NCI-H82 treated with DMSO at 0.1 percent for 48 hours (cell line): ENCODE results near the gene ERVW-1.
"Not testable (repeated sequence)": the region's sequence is repeated elsewhere in the genome, so short reads cannot be mapped to it uniquely, and the experiment has no call there.

ENCODE experiments used
- DNase-seq: peaks from one replicate; lab custom pipeline; 2025; ENCODE audit not compliant: unreplicated experiment; lab: John Stamatoyannopoulos, UW

Gene ERVW-1, protein sequence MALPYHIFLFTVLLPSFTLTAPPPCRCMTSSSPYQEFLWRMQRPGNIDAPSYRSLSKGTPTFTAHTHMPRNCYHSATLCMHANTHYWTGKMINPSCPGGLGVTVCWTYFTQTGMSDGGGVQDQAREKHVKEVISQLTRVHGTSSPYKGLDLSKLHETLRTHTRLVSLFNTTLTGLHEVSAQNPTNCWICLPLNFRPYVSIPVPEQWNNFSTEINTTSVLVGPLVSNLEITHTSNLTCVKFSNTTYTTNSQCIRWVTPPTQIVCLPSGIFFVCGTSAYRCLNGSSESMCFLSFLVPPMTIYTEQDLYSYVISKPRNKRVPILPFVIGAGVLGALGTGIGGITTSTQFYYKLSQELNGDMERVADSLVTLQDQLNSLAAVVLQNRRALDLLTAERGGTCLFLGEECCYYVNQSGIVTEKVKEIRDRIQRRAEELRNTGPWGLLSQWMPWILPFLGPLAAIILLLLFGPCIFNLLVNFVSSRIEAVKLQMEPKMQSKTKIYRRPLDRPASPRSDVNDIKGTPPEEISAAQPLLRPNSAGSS

DNA sequence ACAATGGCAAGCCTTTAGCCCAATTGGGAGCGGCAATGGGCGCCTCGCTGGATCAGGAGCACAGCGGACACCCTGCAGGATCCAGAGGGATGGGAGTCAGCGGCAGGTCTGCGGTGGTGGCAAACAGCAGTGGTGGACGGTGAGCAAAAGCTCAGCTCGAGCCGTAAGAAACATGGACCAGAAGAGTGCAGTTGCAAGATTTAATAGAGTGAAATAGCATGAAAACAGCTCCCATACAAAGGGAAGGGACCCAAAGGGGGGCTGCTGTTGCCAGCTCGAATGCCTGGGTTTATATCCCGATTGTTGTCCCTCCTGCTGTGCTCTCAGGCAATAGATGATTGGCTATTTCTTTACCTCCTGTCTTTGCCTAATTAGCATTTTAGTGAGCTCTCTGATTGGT is at the start of gene ERVW-1:
Gene ERVW-1 (minus strand): TSS at position 266 of the 400 bp plus-strand sequence. CDS start 7,565 bp downstream, outside the sequence.
- DNase-seq = not testable (repeated sequence)

DNA sequence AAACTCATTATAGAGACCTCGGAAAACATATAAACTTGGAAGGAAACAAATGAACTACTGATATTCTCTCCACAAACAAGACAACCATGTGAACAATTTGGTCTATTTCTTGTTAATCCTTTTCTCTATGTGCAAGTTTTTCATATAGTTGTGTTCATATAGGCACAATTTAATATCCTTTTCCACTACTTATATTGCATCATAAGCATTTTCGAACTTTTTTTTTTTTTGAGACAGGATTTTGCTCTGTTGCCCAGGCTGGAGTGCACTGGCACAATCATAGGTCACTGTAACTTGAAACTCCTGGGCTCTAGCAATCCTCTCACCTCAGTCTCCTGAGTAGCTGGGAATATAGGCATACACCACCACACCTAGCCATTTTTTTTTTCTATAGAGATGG is 45.4 kb upstream of the ERVW-1 start:
- no peak for DNase-seq

DNA sequence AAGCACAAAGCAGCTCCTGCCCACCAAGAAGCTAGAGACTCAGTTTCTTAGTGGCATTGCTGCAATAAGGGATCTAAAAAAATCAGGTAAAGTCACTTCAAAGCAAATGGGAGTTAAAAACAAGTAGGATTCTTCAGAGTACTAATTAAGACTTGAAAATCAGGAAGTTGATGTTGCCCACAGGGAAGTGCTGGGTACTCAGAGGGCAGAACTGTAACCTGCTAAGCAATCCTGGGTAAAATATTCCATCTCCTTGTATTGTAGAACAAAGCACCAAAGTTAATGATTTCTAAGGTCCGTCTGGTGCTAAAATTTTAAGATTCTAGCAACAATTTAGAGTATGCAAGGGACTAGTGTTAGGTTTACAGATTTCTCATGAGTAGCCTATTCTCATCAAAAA is 42.3 kb upstream of the ERVW-1 start:
- DNase-seq = no peak

DNA sequence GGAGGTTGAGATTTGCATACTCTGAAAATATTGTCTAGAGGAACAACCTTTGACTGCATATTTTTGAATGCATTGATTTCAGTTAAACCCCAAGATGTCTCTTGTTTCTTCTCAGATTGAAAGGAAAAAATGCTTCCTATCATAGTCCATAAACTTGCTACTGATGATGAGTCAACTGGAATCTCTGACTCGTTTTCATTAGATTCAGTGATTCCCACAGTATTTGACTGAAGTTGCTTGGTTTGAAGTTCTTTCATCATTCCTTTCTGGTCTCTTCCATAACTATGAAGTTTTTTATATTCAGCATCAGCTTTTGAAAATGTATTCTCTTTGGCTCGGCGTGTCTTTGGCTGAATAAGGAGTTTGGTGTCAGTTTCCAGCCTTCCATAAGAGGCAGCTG is 39.9 kb upstream of the ERVW-1 start:
- no peak for DNase-seq

DNA sequence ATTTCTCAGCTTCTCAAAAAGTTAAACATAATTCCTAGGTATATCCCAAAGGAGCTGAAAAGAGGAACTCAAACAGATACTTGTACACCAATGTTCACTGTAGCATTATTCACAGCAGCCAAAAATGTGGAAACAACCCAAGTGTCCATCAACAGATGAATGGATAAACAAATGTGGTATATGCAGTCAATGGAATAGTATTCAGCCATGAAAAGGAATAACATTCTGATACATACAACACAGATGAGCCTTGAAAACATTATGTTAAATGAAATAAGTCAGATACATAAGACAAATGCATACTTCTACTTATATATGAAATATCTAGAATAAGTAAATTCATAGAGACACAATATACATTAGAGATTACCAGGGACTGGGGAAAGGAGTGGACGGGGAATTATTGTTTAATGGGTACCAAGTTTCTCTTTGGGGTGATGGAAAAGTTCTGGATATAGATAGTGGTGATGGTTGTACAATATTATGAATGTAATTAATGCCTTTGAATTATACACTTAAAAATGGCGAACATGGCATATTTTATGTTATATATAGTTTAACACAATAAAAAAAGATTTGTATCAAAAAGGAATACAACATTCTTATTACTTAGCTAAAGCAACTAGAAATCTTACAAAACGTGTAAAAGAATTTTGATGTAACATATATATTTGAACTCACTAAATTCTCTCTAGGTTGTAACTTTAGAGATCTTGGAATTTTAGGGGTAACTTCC is 35.6 kb upstream of the ERVW-1 start:
- DNase-seq = no peak

DNA sequence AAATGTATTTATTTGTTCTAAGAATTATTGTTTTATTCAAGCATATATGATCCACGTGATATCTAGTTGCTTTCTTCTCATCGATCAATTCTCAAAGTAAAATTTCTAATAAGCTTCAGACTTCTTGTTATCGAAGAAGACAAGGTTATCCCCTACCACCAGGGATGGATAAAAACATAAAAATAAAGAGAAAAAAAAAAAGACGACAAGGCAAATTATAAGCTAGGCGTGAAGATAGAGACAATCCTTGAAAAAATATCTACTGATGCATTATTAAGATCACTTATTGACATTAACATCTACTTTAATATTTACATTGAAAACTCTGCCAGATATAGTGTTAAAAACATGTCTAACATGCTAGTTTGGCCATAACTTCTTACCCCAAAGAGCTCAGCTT is 31.2 kb upstream of the ERVW-1 start:
- DNase-seq = no peak

DNA sequence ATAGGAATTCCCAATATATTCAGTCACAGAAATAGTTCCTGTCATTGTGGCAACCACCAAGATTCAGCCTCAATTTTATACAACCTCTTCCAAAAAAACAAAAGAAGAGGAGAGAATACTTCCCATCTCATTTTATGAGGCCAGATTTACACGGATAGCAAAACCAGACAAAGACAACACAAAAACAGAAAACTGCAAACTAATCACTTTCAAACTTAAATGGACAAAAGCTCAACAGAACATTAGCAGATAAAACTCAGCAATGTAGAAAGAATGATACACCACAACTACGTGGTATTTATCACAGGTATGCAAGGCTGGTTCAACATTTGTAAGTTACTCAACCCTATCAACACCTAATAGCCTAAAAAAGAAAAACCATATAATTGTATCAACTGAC is 28.6 kb upstream of the ERVW-1 start:
- no peak for DNase-seq

DNA sequence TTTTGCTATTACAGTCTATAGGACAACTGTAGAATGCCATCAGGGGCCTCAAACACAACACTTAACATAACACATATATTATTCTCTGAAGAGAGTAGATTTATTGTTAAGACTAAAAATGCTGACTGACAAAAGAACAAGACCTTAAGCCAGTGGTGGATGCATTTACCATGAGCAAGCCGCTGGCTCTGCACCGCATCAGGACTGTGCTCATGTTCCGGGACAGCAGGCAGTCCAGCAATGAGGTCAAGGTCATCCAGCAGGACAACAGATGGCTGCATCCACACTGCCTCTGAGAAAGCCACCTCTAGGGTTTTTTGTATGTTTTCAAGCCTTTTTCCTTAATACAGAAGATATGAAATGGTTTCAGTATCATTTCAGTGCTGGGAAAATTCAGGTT is 26.8 kb upstream of the ERVW-1 start:
- DNase-seq = no peak

DNA sequence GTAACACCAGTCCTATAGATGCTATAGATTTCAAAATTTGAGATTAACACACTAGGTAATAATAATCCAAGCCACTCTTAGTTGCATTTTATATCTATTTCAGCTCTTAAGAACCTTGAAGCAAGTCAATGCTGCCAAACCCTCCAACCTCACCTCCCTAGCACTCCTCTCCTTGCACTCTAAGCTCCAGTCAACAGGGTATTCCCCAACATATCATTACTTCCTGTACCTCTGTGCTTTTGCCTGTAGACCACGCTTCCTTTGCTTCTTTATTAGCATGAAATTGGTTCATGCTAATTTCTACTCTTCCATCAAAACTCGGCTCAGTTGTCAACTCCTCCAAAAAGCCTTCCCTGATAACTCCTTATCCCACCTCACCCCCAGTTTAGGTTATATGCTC is 26.0 kb upstream of the ERVW-1 start:
- no peak for DNase-seq

DNA sequence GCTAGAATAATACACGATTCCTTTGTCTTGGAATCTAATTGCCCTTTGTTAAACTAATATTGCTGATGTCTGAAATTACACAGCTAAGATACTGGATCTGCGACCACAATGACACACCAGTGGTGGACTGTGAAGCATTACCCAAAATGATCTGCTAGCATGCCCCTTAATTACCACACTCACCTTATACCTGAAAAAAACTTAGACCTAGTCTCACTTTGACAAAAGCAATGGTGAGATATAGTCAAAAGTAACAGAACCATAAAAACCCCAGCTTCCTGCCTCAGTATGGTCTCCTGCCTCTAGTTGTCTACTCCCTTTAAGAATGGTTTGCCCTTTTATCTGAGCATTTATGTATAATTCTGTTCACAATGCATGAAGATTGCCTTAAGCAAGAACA is 20.8 kb upstream of the ERVW-1 start:
- DNase-seq = no peak

DNA sequence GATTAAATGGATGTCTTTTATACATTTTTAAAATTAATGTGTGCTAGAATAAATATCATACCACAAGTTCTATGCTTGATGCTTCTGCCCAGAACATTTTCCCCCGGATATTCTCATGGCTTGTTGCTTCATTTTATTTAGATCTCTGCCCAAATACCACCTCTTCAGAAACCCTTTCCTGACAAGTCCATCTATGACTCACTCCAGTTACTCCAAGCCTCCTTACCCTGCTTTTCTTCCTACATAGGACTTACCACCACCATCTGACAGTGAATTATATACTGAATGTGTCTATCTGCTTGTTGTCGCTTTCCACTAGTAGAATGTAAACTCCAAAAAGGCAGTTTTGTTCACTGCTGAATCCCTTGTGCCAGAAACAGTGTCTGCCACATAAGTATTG is 19.1 kb upstream of the ERVW-1 start:
- no peak for DNase-seq

DNA sequence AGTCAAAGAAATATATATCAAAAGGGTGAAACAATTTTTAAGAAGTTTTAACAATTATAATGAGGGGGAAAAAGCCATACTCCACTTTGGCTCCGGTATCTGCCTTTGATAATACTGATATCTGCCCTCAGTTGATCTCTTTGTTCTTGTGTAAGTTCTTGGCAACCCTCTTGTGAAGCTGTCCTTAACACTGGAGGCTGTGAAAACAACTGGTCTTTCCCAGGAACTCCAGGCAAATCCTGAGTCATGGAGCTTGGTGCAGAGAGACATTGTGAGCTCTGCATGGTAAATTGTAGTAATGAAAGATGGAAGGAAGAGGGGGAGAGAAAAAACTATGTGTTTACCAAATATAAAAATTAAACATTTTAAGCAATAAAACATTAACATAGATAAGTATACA is 11.9 kb upstream of the ERVW-1 start:
- DNase-seq = no peak

DNA sequence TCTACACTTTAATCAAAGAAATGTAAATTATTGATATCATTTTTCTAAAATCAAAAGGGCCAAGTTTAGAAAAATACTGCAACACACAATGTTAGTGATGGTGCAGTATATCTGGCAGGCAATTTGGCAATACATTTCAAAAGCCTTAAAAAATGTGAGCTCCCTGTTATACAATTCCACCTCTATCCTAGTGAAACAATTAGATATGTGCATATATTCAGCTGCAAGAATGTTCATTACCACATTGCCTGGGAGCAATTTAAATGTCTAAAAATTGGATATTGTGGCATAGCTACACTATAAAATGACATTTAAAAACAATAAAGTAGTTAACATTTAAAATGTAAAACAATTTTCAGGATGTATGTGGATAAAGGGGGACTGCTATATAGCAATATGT is 10.1 kb upstream of the ERVW-1 start:
- DNase-seq = no peak

DNA sequence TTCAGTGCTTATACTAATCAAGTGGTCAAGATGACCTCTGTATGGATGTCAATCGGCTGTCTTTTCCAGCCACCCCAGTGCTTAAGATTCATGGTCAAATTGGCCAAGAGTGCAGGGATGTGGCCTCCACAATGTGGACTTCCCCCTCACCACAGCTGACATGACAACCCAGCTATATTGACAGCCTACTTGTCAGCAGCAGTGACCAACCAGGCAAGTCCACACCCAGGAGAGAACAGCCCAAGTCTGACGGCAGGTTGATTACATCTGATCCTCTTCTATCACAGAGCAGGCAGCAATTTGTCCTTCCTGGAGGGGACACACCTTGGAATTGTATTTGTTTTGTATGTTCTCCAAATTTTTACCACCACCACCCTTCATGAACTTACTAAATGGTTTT is 8.2 kb upstream of the ERVW-1 start:
- no peak for DNase-seq

DNA sequence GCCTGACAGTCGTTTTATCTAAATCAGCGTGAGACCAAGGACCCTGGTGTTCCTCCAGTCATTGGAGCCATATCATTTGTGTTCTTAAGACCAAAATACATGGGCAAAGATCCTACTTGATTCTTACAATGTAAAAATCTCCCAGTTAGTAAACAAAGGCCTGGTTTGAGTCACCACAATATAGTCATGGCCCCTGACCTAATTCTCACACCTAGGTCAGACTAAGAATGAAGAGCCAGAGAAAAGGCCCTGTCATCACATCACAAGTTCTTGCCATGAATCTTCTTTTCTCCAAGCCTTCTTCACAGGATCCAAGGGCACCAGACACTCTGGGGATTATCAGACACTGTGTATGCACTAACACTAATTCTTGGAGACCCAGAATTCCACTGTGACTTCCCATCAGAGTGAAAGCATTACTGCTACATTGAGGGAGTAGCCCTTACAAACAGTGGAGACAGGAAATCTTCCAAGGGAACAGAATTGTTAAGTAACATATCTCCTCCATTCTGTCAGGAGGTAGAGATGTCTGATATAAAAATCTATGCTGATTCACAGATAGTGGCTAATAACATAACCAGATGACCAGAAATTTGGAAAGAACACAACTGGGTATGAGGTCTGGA is 7.6 kb upstream of the ERVW-1 start:
- no peak for DNase-seq

DNA sequence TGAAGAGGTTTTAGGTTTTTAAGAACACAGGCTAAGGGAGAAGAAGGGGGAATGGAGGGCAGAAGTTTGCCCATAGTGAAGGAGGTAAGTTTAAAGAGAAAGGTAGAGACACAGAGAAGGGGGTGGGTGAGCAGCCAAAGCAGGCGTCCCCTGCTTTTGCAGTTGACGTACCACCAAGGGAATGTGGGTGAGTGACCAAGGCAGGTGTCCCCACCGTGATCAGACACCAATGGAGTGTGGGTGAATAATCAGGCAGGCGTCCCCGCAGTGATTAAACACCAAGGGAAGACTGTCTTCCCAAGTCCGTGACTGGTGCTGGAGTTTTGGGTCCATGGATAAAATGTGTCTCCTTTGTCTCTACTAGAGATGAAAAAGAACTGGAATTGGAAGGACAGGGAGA is 6.5 kb upstream of the ERVW-1 start:
- DNase-seq = not testable (repeated sequence)

DNA sequence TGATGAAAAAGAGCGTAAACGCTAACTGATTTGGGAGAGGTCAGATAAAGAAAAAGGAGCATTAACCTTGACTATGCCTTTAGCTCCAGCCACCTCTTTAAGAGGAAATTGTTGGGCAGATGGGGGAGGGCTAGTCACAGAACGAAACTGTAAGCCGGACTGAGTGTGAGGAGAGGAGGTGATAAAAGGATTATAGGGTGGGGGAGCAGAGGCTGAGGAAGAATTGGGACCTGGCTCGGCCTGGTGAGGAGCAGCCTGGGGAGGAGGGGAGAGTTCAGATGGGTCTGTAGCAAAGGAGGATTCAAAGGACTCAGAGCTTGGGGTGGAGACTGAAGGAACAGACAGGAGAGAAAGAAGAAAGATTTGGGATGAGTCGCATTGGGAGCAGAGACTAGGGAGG is 5.9 kb upstream of the ERVW-1 start:
- peak; percentile 90 for DNase-seq

DNA sequence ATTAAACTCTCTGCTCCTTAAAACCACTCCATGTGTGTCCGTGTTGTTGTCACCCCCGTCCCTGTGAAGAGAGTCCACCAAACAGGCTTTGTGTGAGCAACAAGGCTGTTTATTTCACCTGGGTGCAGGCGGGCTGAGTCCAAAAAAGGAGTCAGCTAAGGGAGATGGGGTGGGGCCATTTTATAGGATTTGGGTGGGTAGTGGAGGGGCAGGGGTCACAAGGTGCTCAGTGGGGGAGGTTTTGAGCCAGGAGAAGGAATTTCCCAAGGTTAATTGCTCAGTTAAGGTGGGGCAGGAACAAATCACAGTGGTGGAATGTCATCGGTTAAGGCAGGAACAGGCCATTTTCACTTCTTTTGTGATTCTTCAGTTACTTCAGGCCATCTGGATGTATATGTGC is 1.4 kb upstream of the ERVW-1 start:
- DNase-seq = not testable (repeated sequence)

DNA sequence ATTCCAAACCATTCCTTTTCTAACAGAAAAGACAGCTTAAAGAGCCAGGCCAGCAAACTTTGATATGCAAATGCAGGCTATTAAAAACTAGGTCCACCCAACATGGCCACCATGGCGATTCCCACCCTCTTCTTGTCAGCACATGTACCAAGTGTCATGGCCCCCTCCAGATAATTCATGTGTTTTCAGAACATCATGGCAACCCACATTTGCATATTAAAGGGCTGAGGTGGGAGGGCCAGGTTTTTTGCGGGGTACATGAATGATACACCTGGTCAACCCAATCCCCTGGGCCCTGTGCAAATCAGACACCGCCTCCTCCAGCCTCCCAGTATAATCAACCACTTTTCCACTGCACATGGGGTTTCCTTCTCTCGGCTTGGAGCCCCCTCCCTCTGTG is 965 bp upstream of the ERVW-1 start:
- DNase-seq = no peak

DNA sequence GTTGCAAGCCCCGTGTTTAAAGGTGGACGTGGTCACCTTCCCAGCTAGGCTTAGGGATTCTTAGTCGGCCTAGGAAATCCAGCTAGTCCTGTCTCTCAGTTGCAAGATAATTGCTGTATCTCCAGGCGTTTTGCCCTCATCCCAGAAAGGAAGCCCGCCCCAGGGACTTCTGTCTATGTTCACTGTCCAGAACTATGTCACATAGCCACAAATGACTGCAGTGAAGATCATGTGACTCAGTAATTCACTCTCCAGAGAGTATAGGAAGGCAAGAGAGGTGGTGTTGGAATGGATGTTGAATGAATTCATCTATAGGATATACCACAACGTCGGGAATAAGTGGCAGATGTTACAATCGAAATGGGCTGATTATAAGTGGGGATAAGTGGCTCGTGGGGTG is 349 bp upstream of the ERVW-1 start:
- DNase-seq = peak; percentile 43

DNA sequence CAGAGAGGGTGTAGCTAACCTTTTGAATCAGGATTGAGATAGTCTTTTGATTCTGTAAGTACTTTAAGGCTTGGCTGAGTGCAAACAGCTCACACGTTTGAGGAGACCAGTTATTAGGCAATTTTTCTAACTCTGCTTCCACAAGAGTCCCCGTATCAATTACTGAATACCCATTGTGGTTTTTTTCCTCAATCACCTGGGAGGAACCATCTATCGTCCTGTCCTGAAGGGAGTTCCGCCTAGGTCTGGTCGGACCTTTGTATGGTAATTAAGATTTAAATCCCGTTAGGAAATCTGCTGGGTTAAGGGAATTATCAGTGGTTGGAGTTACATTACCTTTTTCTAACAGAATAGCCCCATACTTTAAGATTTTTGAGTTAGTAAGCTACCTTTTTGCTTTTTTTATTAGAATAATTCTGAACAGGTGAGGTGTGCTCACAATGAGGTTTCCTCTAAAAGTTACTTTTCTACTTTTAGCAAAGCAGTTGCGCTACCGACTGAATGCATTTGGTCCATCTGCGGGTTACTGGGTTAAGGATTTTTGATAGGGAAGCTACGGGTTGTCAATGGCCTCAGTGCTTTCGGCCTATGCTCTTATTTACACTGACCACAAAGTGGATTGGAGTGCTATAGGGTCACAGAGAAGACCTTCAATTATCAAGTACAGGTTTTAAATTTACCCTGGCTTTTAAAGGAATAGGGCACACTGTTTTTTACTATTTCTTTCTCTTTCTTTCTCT is 1.7 kb downstream of the ERVW-1 start:
- not testable (repeated sequence) for DNase-seq
